T-helper 2 cell (primary cell): ENCODE results near the gene PLCH1.

ENCODE experiments used
- DNase-seq, 5 experiments: peaks; one replicate each; pipeline versions ENCODE4 v3.0.0 to v3.0.0-alpha.2; 2012 to 2022

PLCH1 gene

DNA sequence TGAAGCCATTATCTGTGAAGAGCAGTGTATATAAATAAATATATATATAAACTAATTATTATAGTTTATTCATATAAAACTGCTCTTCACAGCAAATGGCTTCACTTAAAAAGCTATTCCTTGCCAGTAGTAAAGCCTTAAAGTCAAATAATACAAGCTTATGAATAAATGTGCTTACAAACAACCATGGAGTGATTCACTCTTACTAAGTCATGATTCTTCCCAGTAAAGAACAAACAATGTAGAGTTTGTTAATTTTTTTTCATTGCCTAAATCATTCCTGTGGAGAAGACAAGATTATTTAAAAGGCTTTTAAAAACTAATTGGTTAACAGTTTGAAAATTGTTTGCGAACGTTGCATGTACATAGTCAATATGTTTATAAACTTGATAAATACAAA, 140.7 kb downstream of the PLCH1 start:
- DNase-seq: no peak

DNA sequence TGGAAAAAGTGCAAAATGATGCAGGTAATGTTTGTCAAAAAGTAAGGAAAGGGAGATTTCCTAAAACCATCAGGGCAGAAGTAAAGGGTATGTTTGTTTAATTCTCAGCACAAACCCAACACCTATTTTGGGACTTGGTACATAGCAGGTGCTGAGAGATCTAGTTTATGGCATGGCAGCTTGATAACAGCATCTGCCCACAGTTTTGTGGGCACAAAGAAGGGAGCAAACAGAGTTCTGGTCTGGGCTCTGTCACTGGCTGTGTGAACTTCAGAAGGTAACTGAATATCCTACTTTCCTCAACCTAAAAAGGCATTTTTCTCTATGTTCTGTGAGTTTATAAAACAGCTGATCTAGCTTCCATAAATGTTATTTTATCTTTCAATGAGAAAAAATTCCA, 141.6 kb downstream of the PLCH1 start:
- no peak for DNase-seq

- no peak for DNase-seq
Observed at GRCh38 chr3:155602307-155602706, 142.6 kb downstream of the PLCH1 start.

GRCh38 chr3:155598671-155599070, 146.2 kb downstream of the PLCH1 start:
- no peak for DNase-seq

GRCh38 chr3:155596615-155597014, 148.3 kb downstream of the PLCH1 start:
- DNase-seq: no peak

DNA sequence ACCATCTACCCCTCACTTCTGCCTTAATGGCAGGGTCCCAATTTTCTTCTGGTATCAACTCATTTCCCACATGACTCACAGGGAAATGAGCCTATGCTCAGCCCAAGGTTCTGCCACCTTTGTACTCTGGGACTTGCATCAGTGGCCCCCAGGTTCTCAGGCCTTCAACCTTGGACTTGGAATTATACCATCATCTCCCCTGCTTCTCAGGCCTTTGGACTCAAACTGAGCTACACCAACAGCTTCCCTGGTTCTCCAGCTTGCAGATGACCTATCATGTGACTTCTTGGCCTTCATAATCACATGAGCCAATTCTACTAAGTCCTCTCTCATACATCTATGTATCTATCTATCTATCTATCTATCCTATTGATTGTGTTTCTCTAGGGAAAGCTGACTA, 149.5 kb downstream of the PLCH1 start:
- DNase-seq: no peak

- no peak for DNase-seq
Observed at GRCh38 chr3:155594526-155595187, 150.2 kb downstream of the PLCH1 start.

GRCh38 chr3:155587581-155587980, 157.3 kb downstream of the PLCH1 start:
- no peak for DNase-seq

GRCh38 chr3:155585384-155585783, 159.5 kb downstream of the PLCH1 start:
- no peak for DNase-seq

DNA sequence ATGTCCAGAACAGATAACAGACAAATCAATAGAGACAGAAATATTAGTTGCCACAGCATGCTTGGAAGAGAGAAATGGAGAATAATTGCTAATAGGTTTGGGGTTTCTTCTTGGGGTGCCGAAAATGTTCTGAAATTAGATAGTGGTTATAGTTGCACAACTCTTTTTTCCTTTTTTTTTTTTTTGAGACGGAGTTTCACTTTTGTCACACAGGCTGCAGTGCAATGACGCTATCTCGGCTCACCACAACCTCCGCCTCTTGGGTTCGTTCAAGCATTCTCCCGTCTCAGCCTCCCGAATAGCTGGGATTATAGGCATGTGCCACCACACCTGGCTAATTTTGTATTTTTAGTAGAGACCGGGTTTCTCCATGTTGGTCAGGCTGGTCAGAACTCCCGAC, 163.3 kb downstream of the PLCH1 start:
- DNase-seq: peak in 1 of 5 experiments; percentile 53

DNA sequence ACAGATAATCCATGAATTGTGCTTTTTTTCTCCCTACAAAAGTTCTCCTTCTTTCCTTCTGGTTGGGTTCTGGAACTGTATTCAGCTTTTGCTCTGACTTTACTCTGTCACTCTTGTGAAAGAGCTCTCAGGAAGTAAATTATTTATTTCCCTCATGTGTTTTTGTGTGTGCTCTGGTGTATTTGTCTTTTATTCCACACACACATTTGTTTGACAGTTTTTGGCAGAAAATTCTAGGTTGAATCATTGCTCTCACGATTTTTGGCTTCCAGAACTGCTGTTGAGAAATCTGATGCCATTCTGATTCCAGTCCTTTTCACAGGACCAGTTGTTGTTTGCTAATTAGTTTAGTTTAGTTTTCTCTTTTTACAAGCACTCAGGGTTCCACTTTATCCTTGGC, 172.8 kb downstream of the PLCH1 start:
- DNase-seq: no peak

GRCh38 chr3:155568295-155568694, 176.6 kb downstream of the PLCH1 start:
- DNase-seq: no peak

DNA sequence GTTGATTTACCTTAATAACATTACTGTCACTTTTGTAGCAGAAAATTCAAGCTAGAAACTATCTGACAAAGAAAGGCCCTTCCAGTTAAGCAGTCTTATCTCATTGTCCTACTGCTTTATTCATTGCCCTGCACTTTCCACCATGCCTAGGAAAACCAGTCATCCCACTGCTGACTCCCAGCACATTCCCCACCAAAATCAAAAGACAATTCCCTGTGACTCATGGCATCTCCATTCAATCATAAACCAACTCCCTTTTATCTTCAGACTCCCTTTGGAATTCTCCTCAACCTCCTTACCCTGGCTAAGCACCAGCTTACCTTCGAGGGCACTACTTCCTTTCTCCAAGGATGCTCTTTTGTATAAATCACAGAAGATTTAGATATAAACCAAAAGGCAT, 184.3 kb downstream of the PLCH1 start:
- no peak for DNase-seq

DNA sequence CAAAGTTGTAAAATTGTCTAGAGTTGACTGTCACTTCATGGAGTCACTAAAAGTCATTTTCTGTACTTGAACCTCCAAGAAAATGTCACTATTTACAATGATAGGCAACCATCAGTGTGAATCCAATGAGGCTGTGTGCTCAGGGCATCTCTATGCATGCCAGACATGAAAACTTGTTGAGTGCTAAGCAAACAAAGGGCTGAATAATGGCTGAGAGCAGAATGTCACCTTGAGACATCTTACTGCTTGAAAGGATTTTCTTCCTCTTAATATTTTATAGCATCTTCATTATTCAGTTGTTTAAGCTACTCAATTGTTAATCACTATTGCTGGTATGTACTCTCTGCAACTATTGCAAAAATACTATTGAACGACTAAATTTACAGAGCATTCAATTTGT, 184.7 kb downstream of the PLCH1 start:
- no peak for DNase-seq

GRCh38 chr3:155556531-155556930, 188.3 kb downstream of the PLCH1 start:
- DNase-seq: no peak

- DNase-seq: no peak
Observed at GRCh38 chr3:155555479-155556060, 189.3 kb downstream of the PLCH1 start.

- DNase-seq: peak in 1 of 5 experiments; percentile 72
Observed at GRCh38 chr3:155554777-155555451, 190.0 kb downstream of the PLCH1 start.

DNA sequence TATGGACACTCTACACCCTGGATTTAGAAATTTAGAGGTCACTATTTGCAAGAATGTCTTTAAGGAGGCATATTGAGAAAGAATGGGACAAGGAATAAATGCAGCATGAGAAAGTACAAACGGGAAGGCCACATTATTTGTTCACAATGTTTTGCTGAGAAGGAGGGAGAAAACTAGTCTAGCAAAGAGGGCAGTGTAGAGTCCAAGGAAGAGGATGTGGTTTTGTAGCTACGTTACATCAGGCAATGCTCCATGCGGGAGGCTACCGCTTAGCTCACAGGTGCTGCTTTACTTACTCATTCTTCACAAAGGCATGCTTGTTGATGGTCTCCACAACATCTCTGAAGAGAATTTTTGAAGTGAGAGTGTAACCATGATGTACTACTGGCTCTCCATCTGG, 191.1 kb downstream of the PLCH1 start:
- peak in 1 of 5 experiments; percentile 68 for DNase-seq

DNA sequence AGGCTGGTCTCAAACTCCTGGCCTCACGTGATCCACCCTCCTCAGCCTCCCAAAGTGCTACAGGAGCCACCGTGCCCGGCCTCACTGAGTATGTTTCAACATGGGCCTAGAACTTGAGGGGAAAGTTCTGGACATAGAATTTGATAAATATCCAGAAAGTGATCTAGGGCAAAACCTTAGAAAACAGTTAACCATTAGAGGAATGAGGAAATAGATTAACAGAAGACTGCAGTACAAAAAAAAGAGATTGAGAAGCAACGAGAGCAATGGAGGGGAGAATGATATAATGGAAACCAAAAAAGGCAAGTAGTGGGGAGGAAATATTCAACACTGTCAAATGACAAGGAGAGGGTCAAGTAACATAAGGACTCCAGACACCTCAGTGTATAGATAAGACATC, 191.5 kb downstream of the PLCH1 start:
- no peak for DNase-seq

GRCh38 chr3:155550391-155550790, 194.5 kb downstream of the PLCH1 start:
- no peak for DNase-seq

DNA sequence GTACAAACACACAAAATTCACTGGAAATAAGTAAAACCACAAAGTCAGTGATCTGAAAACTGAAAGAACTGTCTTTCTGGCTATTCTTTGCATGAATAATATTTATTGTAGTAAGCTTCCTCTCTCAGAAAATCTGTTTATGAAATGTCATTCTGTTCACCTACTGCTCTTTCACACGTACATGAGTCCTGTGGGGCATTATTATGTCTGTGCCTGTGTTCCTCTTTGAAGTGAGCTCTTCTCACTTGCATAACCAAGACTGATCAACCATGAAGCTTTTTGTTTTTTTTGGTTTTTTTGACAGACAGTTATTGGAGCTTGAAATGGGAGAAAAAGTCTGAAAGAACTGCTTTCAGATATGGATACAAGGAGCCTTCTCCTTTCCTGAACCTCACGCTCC, 195.8 kb downstream of the PLCH1 start:
- DNase-seq: peak in 1 of 5 experiments; percentile 81

DNA sequence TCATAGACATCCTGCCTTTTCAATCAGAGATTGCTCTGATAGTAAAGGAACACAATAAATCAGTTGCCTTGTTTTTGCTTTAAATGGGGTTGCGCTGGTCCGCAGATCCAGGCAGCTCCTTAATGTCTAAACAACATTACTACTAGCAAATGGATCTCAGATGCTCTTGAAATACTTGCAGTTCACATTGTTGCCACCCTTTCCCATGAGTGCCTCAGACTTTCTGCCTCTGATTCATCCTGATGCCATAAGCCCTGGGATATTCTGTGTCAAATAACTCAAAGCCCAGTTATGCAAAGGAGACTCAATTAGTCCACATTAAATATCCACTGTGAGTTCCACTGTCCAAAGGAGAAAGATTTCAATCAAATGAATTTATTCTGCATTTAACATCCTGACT, 196.7 kb downstream of the PLCH1 start:
- peak in 1 of 5 experiments; percentile 12 for DNase-seq

DNA sequence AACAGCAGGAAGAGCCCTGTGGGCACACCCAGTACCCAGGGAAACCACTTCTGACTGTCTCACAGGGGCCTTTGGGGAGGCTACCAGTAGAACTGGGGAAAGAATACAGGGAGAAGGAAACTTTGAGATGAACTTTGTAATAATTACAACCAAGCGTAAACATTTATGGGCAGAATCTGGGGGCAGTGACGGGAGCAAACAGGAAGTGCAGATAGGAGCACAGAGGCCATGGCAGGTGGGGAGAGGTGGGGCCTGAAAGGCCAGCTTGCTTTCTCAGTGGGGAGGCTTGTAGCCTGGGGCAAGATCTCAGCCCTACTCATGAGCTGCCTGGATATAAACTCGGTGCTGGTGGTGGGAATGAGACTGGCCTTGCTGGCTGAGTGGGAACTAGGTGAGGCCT, 209.8 kb downstream of the PLCH1 start:
- no peak for DNase-seq

DNA sequence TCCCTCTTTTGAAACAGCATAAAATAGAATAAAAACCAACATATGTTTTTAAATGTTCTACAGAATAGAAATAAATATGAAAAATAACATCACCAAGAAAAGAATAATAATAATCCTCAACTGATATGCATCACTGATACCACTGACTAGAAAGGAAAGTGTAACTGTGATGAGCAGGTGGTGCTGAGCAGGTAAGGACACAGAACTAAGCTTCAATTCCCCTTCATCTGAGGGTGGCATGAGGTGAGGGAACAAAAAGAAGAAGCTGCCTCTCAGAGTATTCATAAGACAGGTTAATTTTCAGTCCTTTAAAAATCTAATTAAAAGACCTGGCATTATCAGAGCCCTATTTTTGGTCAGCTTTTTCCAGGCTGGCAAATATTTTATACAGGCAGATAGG, 216.3 kb downstream of the PLCH1 start:
- DNase-seq: no peak
